HUES48 (cell line): Measurements from ENCODE around the gene MIDN.

Experiments used
- H3K27ac ChIP-seq: one replicate; pipeline ENCODE4 v1.7.0; 2013; ENCODE audit warnings: low read depth, low read length, inconsistent platforms
- H3K27me3 ChIP-seq: 2 replicates; pipeline ENCODE4 v1.6.1; 2013; ENCODE audit warnings: mild to moderate bottlenecking, low read length; ENCODE audit not compliant: control insufficient read depth, insufficient read depth
- H3K36me3 ChIP-seq: 2 replicates; pipeline ENCODE4 v1.6.1; 2013; ENCODE audit warnings: low read length; ENCODE audit not compliant: control insufficient read depth, insufficient read depth
- H3K4me1 ChIP-seq: 2 replicates; pipeline ENCODE4 v1.6.1; 2013; ENCODE audit warnings: mild to moderate bottlenecking, low read length; ENCODE audit not compliant: control insufficient read depth, insufficient read depth
- H3K4me3 ChIP-seq: 2 replicates; pipeline ENCODE4 v1.5.1; 2013; ENCODE audit warnings: mild to moderate bottlenecking, low read depth, low read length
- H3K9ac ChIP-seq: 2 replicates; pipeline ENCODE4 v1.6.1; 2013; ENCODE audit warnings: mild to moderate bottlenecking, low read depth, low read length, moderate library complexity
- H3K9me3 ChIP-seq: 2 replicates; pipeline ENCODE4 v1.6.1; 2013; ENCODE audit warnings: low read length; ENCODE audit not compliant: control insufficient read depth, insufficient read depth

MIDN gene

GRCh38 chr19:1258163-1258492 is 9.7 kb downstream of the MIDN start:
- Histone ChIP-seq H3K4me1 (peaks cover 29% of the 10 kb centered on the region), H3K4me3 (no peak overlapping the region), H3K27ac (peak overlapping the region; percentile 92), H3K9me3 (no peaks in the 10 kb centered on the region), H3K27me3 (no peaks in the 10 kb centered on the region), H3K9ac (no peak overlapping the region), H3K36me3 (peaks cover 49% of the 10 kb centered on the region)

GRCh38 chr19:1258707-1259205 is 10.4 kb downstream of the MIDN start:
- Histone ChIP-seq H3K9me3 (no peaks in the 10 kb centered on the region), H3K36me3 (peaks cover 43% of the 10 kb centered on the region), H3K4me3 (no peak overlapping the region), H3K27me3 (no peaks in the 10 kb centered on the region), H3K27ac (peak overlapping the region; percentile 92), H3K9ac (no peak overlapping the region), H3K4me1 (peaks cover 32% of the 10 kb centered on the region)

- Histone ChIP-seq H3K27ac (peak overlapping the region; percentile 92), H3K36me3 (peaks cover 37% of the 10 kb centered on the region), H3K27me3 (no peaks in the 10 kb centered on the region), H3K9me3 (no peaks in the 10 kb centered on the region), H3K4me1 (peaks cover 32% of the 10 kb centered on the region), H3K9ac (no peak overlapping the region), H3K4me3 (0 out of 2 replicates have a peak overlapping the region, but pooled peaks have one; percentile 18)
Observed at GRCh38 chr19:1259206-1259875, 11.0 kb downstream of the MIDN start.

- Histone ChIP-seq H3K4me1 (peaks cover 38% of the 10 kb centered on the region), H3K27ac (peak overlapping the region; percentile 92), H3K27me3 (no peaks in the 10 kb centered on the region), H3K4me3 (peak overlapping the region; percentile 83), H3K36me3 (peaks cover 29% of the 10 kb centered on the region), H3K9ac (no peak overlapping the region), H3K9me3 (no peaks in the 10 kb centered on the region)
Observed at GRCh38 chr19:1259876-1260748, 11.7 kb downstream of the MIDN start.

- Histone ChIP-seq H3K27me3 (no peaks in the 10 kb centered on the region), H3K9ac (peak overlapping the region; percentile 56; the same call in 1 of the 2 replicates), H3K4me3 (peak overlapping the region; percentile 83), H3K4me1 (peaks cover 44% of the 10 kb centered on the region), H3K9me3 (no peaks in the 10 kb centered on the region), H3K36me3 (peaks cover 21% of the 10 kb centered on the region), H3K27ac (peak overlapping the region; percentile 92)
Observed at GRCh38 chr19:1260749-1261537, 12.6 kb downstream of the MIDN start.

GRCh38 chr19:1261538-1261797 is 13.1 kb downstream of the MIDN start:
- Histone ChIP-seq H3K27ac (peak overlapping the region; percentile 89), H3K27me3 (no peaks in the 10 kb centered on the region), H3K9ac (peak overlapping the region; percentile 56), H3K9me3 (no peaks in the 10 kb centered on the region), H3K4me1 (peaks cover 46% of the 10 kb centered on the region), H3K36me3 (peaks cover 18% of the 10 kb centered on the region), H3K4me3 (peak overlapping the region; percentile 83)

- Histone ChIP-seq H3K27me3 (peaks cover under 1% of the 10 kb centered on the region; the same call in 1 of the 2 replicates), H3K4me3 (peak overlapping the region; percentile 83), H3K4me1 (peaks cover 46% of the 10 kb centered on the region), H3K9me3 (no peaks in the 10 kb centered on the region), H3K36me3 (peaks cover 12% of the 10 kb centered on the region), H3K27ac (peak overlapping the region; percentile 89), H3K9ac (peak overlapping the region; percentile 56)
Observed at GRCh38 chr19:1261798-1262622, 13.6 kb downstream of the MIDN start.

GRCh38 chr19:1262623-1263123 is 14.3 kb downstream of the MIDN start:
- H3K4me1 ChIP-seq, result peaks cover 46% of the 10 kb centered on the region
- H3K9ac ChIP-seq, result no peak overlapping the region
- no peaks in the 10 kb centered on the region for H3K9me3 ChIP-seq
- peak overlapping the region; percentile 89 for H3K27ac ChIP-seq
- peaks cover 7% of the 10 kb centered on the region for H3K27me3 ChIP-seq
- peak overlapping the region; percentile 83 for H3K4me3 ChIP-seq
- peaks cover 6% of the 10 kb centered on the region for H3K36me3 ChIP-seq

GRCh38 chr19:1263188-1263587 is 14.8 kb downstream of the MIDN start:
- no peaks in the 10 kb centered on the region for H3K9me3 ChIP-seq
- peaks cover 46% of the 10 kb centered on the region for H3K4me1 ChIP-seq
- 0 out of 2 replicates have a peak, but pooled peaks cover under 1% of the 10 kb centered on the region for H3K36me3 ChIP-seq
- peak overlapping the region; percentile 89 for H3K27ac ChIP-seq
- no peak overlapping the region for H3K9ac ChIP-seq
- H3K27me3 ChIP-seq, result peaks cover 11% of the 10 kb centered on the region
- H3K4me3 ChIP-seq, result no peak overlapping the region
